PFSK-1 (cell line): Measurements from ENCODE around the gene ABCC8.

ENCODE experiments used
- POLR2AphosphoS5 ChIP-seq: IDR thresholded peaks from 2 replicates; pipeline ENCODE4 v1.6.1; 2012; ENCODE audit warnings: low read depth, mild to moderate bottlenecking, control low read depth, low read length, moderate library complexity
- SIN3A ChIP-seq: IDR thresholded peaks from 2 replicates; pipeline ENCODE4 v1.6.1; 2012; ENCODE audit warnings: mild to moderate bottlenecking, low read length, moderate library complexity, borderline replicate concordance; ENCODE audit not compliant: insufficient read depth
- TAF1 ChIP-seq: IDR thresholded peaks from 2 replicates; pipeline ENCODE4 v1.6.1; 2012; ENCODE audit warnings: low read length, control low read depth, borderline replicate concordance; ENCODE audit not compliant: insufficient read depth
- TF ChIP-seq, protein P1 (sequence below), 2 experiments: IDR thresholded peaks; 2 replicates each; pipeline versions ENCODE4 v1.6.1 to v1.8.0; 2011 to 2012; ENCODE audit warnings: low read depth in 2 of 2, low read length in 2 of 2, control low read depth in 1 of 2, inconsistent platforms in 1 of 2, mild to moderate bottlenecking in 1 of 2, moderate library complexity in 1 of 2; ENCODE audit not compliant: insufficient read depth in 1 of 2

DNA sequence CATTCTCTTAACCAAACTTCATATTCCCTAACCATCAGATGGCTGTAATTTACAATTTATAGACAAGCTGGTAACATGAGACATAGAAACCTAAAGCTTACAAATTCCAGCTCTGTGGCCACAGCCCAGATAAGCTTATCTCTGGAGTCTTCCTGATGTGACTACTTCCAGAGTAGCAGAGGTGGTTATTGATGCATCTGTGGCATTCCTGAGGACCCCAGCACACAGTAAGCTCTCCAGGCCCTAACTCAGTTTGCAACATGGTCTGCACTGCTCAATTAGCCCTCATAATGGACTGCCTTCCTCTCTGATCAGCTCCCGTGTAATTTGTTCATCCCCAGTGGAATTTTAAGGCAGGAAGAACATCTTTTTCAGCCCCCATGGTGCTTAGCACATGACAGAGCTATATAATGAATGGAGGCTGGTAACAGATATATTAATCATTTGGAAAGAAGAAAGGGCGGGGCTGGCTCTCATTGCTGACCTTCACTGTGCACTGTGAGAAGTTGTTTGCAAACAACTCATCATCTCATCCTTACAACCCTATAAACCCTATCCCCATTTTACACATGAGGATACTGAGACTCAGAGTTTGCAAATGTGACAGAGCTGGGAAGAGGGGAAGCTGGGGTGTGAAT, 58.1 kb downstream of the ABCC8 start:
- TF ChIP-seq POLR2AphosphoS5 (no peak), SIN3A (no peak), TAF1 (no peak)
- TF ChIP-seq, protein P1, sequence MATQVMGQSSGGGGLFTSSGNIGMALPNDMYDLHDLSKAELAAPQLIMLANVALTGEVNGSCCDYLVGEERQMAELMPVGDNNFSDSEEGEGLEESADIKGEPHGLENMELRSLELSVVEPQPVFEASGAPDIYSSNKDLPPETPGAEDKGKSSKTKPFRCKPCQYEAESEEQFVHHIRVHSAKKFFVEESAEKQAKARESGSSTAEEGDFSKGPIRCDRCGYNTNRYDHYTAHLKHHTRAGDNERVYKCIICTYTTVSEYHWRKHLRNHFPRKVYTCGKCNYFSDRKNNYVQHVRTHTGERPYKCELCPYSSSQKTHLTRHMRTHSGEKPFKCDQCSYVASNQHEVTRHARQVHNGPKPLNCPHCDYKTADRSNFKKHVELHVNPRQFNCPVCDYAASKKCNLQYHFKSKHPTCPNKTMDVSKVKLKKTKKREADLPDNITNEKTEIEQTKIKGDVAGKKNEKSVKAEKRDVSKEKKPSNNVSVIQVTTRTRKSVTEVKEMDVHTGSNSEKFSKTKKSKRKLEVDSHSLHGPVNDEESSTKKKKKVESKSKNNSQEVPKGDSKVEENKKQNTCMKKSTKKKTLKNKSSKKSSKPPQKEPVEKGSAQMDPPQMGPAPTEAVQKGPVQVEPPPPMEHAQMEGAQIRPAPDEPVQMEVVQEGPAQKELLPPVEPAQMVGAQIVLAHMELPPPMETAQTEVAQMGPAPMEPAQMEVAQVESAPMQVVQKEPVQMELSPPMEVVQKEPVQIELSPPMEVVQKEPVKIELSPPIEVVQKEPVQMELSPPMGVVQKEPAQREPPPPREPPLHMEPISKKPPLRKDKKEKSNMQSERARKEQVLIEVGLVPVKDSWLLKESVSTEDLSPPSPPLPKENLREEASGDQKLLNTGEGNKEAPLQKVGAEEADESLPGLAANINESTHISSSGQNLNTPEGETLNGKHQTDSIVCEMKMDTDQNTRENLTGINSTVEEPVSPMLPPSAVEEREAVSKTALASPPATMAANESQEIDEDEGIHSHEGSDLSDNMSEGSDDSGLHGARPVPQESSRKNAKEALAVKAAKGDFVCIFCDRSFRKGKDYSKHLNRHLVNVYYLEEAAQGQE (IDR thresholded peaks at IDR 0.05; ENCODE audit: insufficient read depth in 1 of 2, low read depth in 2 of 2, low read length in 2 of 2) = no peak
